ENCODE data around the gene EDEM2. TPM values are rescaled to one million over a fixed set of nuclear protein-coding genes. Genes with fewer than 3 reads are reported as not detected.
"Not testable (repeated sequence)": the region's sequence is repeated elsewhere in the genome, so short reads cannot be mapped to it uniquely, and the experiment has no call there.

EDEM2 gene
- total and polyA plus RNA-seq, 5 donors from 2014 or later = 22.7 to 52.1 (median 49.7) TPM

GRCh38 chr20:35077872-35078271, 69.3 kb downstream of the EDEM2 start:
- H3K9me3 Mint-ChIP-seq = peaks cover 0 to 3% (median 0%) of the 10 kb centered on the region in 7 donors
- Histone ChIP-seq H3K4me1 (ENCODE audit: control insufficient read depth, insufficient read depth, low read length, poor library complexity, severe bottlenecking) (peaks cover 29% of the 10 kb centered on the region), H3K27ac (ENCODE audit: insufficient read depth, low read length, poor library complexity, severe bottlenecking) (no peak overlapping the region), H3K9me3 (ENCODE audit: control insufficient read depth in 2 of 2, low read length in 2 of 2) (no peaks in the 10 kb centered on the region), H3K27me3 (ENCODE audit: control insufficient read depth, insufficient read depth, low read length) (no peaks in the 10 kb centered on the region), H3K36me3 (ENCODE audit: control insufficient read depth, insufficient read depth, low read length) (peaks cover 14% of the 10 kb centered on the region), H3K4me3 (ENCODE audit: low read depth, low read length) (no peak overlapping the region)
- H3K36me3 Mint-ChIP-seq = peaks cover 32% of the 10 kb centered on the region
- H3K4me3 Mint-ChIP-seq = no peak overlapping the region
- peaks cover 23 to 51% (median 35%) of the 10 kb centered on the region in 4 donors for H3K4me1 Mint-ChIP-seq
- peak overlapping the region in 1 of 3 donors; percentile 31 for H3K27ac Mint-ChIP-seq
- H3K27me3 Mint-ChIP-seq = no peaks in the 10 kb centered on the region
- ATAC-seq (ENCODE audit: low read depth in 2 of 2) (no peak), DNase-seq (no peak)

- peaks cover 29% of the 10 kb centered on the region for H3K4me1 ChIP-seq (ENCODE audit: control insufficient read depth, insufficient read depth, low read length, poor library complexity, severe bottlenecking)
- peaks cover 23 to 47% (median 35%) of the 10 kb centered on the region in 4 donors for H3K4me1 Mint-ChIP-seq
- no peak for ATAC-seq (ENCODE audit: low read depth in 2 of 2)
- no peaks in the 10 kb centered on the region for H3K9me3 ChIP-seq (ENCODE audit: control insufficient read depth in 2 of 2, low read length in 2 of 2)
- H3K27ac Mint-ChIP-seq = no peak overlapping the region
- H3K27me3 ChIP-seq (ENCODE audit: control insufficient read depth, insufficient read depth, low read length) = no peaks in the 10 kb centered on the region
- no peak overlapping the region for H3K4me3 ChIP-seq (ENCODE audit: low read depth, low read length)
- H3K4me3 Mint-ChIP-seq = no peak overlapping the region
- no peak for DNase-seq
- H3K27me3 Mint-ChIP-seq = no peaks in the 10 kb centered on the region
- no peak overlapping the region for H3K27ac ChIP-seq (ENCODE audit: insufficient read depth, low read length, poor library complexity, severe bottlenecking)
- H3K9me3 Mint-ChIP-seq = peaks cover 0 to 3% (median 0%) of the 10 kb centered on the region in 7 donors
- peaks cover 14% of the 10 kb centered on the region for H3K36me3 ChIP-seq (ENCODE audit: control insufficient read depth, insufficient read depth, low read length)
- peaks cover 37% of the 10 kb centered on the region for H3K36me3 Mint-ChIP-seq
Observed at GRCh38 chr20:35077341-35077740, 69.8 kb downstream of the EDEM2 start.

GRCh38 chr20:35071436-35072153, 75.5 kb downstream of the EDEM2 start:
- Mint-ChIP-seq H3K36me3 (peaks cover 50% of the 10 kb centered on the region), H3K27ac (peak overlapping the region in 1 of 3 donors; percentile 15), H3K4me1 (peaks cover 14 to 46% (median 41%) of the 10 kb centered on the region in 4 donors)
- H3K36me3 ChIP-seq (ENCODE audit: control insufficient read depth, insufficient read depth, low read length) = peaks cover 27% of the 10 kb centered on the region
- H3K27me3 Mint-ChIP-seq; DNase-seq; H3K4me1 ChIP-seq (ENCODE audit: control insufficient read depth, insufficient read depth, low read length, poor library complexity, severe bottlenecking); ATAC-seq (ENCODE audit: low read depth in 2 of 2); H3K4me3 ChIP-seq (ENCODE audit: low read depth, low read length); H3K27me3 ChIP-seq (ENCODE audit: control insufficient read depth, insufficient read depth, low read length); H3K4me3 Mint-ChIP-seq; H3K9me3 ChIP-seq (ENCODE audit: control insufficient read depth in 2 of 2, low read length in 2 of 2); H3K9me3 Mint-ChIP-seq; H3K27ac ChIP-seq (ENCODE audit: insufficient read depth, low read length, poor library complexity, severe bottlenecking): not testable (repeated sequence)

- Histone ChIP-seq H3K9me3 (ENCODE audit: control insufficient read depth in 2 of 2, low read length in 2 of 2) (no peaks in the 10 kb centered on the region), H3K27me3 (ENCODE audit: control insufficient read depth, insufficient read depth, low read length) (no peaks in the 10 kb centered on the region), H3K27ac (ENCODE audit: insufficient read depth, low read length, poor library complexity, severe bottlenecking) (no peak overlapping the region), H3K4me3 (ENCODE audit: low read depth, low read length) (no peak overlapping the region), H3K36me3 (ENCODE audit: control insufficient read depth, insufficient read depth, low read length) (peaks cover 44% of the 10 kb centered on the region), H3K4me1 (ENCODE audit: control insufficient read depth, insufficient read depth, low read length, poor library complexity, severe bottlenecking) (peaks cover 23% of the 10 kb centered on the region)
- DNase-seq (no peak), ATAC-seq (ENCODE audit: low read depth in 2 of 2) (no peak)
- H3K36me3 Mint-ChIP-seq = peaks cover 43% of the 10 kb centered on the region
- H3K4me3 Mint-ChIP-seq = no peak overlapping the region
- peaks cover 51 to 77% (median 70%) of the 10 kb centered on the region in 4 donors for H3K4me1 Mint-ChIP-seq
- H3K27ac Mint-ChIP-seq = no peak overlapping the region
- no peaks in the 10 kb centered on the region for H3K9me3 Mint-ChIP-seq
- no peaks in the 10 kb centered on the region for H3K27me3 Mint-ChIP-seq
Observed at GRCh38 chr20:35066194-35066593, 80.9 kb downstream of the EDEM2 start.

Other genes starting within 250 kb of the EDEM2 start
- 26.0 TPM for gene GSS, start 191.5 kb downstream of the EDEM2 start, total RNA-seq
- 10 to 100 TPM; 29.8 to 33.0 (median 31.4) TPM for gene GSS, start 191.5 kb downstream of the EDEM2 start, polyA plus RNA-seq
- gene MYH7B, start 191.5 kb downstream of the EDEM2 start, total RNA-seq = 0.20 TPM
- gene MYH7B, start 191.5 kb downstream of the EDEM2 start, polyA plus RNA-seq = under 1 TPM in 1 of 4 donors, not detected in 3; 0.35 TPM
- 76.4 TPM for gene TRPC4AP, start 54.5 kb downstream of the EDEM2 start, total RNA-seq
- 10 to 100 TPM; 58.7 to 73.2 (median 60.8) TPM for gene TRPC4AP, start 54.5 kb downstream of the EDEM2 start, polyA plus RNA-seq
- not detected for gene PROCR, start 24.7 kb upstream of the EDEM2 start, total RNA-seq
- 1 to 10 TPM in 3 of 4 donors, under 1 TPM in 1; 1.00 to 3.7 (median 1.7) TPM for gene PROCR, start 24.7 kb upstream of the EDEM2 start, polyA plus RNA-seq
- gene MMP24, start 79.4 kb upstream of the EDEM2 start, total RNA-seq = not detected
- under 1 TPM; 0.05 to 0.16 (median 0.09) TPM for gene MMP24, start 79.4 kb upstream of the EDEM2 start, polyA plus RNA-seq
- 50.6 TPM for gene MMP24OS, start 130.8 kb upstream of the EDEM2 start, total RNA-seq
- gene MMP24OS, start 130.8 kb upstream of the EDEM2 start, polyA plus RNA-seq = 10 to 100 TPM in 1 of 4 donors, 1 to 10 TPM in 3; 8.7 to 10.2 (median 9.3) TPM
- gene EIF6, start 137.4 kb upstream of the EDEM2 start, total RNA-seq = 52.2 TPM
- 100 to 1,000 TPM; 170 to 203 (median 185) TPM for gene EIF6, start 137.4 kb upstream of the EDEM2 start, polyA plus RNA-seq
- gene FAM83C, start 145.1 kb upstream of the EDEM2 start, total RNA-seq = not detected
- not detected for gene FAM83C, start 145.1 kb upstream of the EDEM2 start, polyA plus RNA-seq